HuH-7 (cell line): ENCODE results near the gene NKD1.

Source experiments
- DNase-seq: peaks from one replicate; pipeline ENCODE4 v3.0.0; 2011; ENCODE audit warnings: low spot score

NKD1 gene

DNA sequence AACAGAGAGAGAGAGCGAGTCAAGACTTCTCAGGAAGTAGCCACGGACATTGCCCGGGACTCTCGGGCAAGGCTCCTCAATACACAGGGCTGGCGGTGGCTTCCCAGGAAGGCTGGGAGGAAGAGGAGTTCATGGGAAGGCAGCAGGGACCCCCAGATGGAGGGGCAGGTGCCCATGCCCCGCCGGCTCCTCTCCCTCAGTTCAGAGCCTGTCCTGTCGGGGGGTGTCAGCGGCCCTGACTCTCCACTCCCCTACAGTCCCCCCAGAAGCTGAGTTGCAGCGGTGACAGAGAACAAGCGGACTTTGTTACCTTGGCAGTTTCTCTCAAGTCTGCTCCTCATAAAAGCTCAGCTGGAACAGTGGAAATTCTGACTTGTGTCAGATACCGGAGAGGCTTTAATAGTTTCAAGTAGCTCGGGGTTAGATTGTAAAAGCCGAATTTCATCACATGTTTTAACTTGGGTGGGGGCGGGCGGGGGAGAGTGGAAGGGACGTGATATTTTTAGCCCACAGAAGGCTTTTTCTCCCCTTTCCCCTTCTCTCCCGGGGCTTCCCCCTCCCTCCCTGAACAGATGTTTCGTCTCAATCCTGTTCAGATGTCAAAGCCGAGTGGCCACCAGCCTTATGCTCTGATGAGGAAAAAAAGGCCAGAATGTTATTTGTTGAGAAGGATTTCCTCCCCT is 65.2 kb downstream of the NKD1 start:
- no peak for DNase-seq

GRCh38 chr16:50613964-50614474 is 65.8 kb downstream of the NKD1 start:
- DNase-seq, result no peak

DNA sequence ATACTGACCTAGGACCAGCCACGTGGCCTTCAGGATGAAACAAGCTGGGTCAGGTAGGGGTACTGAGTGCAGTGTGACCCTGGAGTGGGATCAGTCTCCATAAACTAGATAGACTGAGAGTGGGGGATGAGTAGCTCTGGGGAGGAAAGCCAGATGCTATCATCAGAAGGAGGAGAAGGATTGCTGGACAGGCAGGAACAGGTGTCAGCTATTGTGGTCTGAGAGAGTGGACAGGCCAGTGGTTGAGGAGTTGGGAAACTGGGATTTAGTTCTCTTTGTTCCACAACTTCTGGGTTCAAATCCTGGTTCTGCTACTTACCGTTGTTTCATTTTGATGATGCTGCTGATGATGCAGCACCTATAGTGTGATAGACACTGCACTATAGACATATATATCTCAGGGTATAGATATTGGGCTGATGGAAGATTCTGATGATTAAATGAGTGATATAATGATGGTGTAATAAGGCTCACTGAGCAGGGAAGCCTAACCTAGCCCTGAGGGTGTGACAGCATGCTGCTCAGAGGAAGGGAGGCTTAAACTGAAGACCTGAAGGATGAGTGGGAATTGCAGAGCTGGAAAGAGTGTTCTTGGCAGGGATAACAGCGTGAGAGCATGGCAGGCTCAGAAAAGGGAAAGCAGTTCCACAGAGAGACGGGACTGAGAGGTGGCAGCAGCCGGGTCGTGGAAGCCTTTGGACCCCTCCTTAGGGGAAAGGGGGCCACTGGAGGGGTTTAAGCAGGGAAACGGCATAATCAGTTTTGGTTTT is 66.9 kb downstream of the NKD1 start:
- DNase-seq, result no peak

GRCh38 chr16:50615891-50616290 is 67.7 kb downstream of the NKD1 start:
- DNase-seq, result no peak

DNA sequence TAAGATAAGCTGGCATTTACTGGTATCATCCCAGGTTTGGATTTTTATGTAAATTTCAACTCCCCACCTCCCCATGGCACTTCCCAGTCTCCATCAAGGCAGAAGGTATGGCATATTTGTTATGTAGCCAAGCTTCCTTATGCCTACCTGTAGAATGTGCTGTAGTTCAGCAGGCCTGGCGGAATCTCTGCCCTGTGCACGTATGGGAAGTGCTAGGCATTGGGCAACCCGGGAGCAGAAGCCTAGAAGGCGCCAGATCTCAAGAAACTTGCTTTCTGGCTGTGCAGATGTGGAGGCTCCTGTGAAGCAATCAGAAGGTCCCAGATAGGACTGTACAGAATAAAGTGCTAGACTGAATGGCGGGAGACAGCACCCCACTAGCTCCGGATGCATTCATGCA is 68.2 kb downstream of the NKD1 start:
- no peak for DNase-seq

- no peak for DNase-seq
Observed at GRCh38 chr16:50616883-50617645, 68.9 kb downstream of the NKD1 start.

- DNase-seq, result no peak
Observed at GRCh38 chr16:50617646-50618184, 69.5 kb downstream of the NKD1 start.

- DNase-seq, result no peak
Observed at GRCh38 chr16:50618238-50618918, 70.2 kb downstream of the NKD1 start.

DNA sequence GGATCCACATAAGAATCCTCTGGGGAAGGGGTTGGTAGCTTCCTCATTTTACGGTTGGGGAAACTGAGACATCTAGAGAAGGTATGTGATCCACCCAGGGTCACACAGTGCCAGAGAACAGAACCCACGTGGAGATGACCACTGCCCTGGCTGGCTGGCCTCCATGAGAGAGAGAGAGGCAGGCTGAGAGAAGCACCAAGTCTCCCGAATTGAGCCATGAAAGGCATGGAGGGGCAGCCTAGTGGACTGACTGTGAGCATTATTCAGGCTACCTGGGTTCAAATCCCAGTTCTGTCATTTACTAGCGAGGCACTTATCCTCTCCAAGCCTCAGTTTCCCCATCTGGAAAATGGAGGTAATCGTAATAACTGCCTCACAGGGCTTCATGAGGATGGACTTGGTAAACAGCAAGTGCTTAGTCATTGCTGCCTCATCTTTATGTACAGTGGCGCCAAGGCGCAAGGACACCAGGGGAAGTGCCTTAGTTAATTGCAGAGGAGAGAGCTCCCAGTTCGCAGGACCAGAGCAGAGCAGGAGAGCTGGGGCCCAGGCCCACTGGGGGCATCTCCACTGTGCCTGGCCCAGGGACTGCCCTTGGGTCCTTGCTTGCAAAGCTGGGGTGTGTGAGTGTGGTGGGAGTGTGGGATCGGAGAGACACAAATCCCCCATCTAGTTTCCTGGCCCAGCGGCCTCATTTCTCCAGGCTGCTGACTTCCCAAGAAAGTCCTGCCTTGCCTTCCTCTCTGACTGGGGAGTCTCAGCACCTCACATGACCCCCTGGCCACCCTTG is 71.7 kb downstream of the NKD1 start:
- no peak for DNase-seq

GRCh38 chr16:50620646-50621451 is 72.7 kb downstream of the NKD1 start:
- no peak for DNase-seq

DNA sequence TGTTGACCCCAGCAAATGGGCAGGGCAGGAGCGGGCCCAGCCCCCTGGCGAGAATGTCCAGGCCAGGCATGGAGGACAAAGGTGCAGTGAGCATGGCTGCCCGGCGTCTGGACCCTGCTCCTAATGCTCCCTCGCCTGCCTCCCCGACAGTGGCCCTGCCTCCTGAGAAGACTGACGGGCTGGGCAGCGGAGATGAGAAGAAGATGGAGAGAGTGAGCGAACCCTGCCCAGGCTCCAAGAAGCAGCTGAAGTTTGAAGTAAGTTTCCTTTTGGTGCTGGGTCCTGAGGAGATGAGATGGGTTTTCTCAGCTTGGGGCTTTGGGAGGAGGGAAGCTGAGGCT is 73.2 kb downstream of the NKD1 start:
- DNase-seq, result no peak

- DNase-seq, result no peak
Observed at GRCh38 chr16:50622029-50622428, 73.8 kb downstream of the NKD1 start.

DNA sequence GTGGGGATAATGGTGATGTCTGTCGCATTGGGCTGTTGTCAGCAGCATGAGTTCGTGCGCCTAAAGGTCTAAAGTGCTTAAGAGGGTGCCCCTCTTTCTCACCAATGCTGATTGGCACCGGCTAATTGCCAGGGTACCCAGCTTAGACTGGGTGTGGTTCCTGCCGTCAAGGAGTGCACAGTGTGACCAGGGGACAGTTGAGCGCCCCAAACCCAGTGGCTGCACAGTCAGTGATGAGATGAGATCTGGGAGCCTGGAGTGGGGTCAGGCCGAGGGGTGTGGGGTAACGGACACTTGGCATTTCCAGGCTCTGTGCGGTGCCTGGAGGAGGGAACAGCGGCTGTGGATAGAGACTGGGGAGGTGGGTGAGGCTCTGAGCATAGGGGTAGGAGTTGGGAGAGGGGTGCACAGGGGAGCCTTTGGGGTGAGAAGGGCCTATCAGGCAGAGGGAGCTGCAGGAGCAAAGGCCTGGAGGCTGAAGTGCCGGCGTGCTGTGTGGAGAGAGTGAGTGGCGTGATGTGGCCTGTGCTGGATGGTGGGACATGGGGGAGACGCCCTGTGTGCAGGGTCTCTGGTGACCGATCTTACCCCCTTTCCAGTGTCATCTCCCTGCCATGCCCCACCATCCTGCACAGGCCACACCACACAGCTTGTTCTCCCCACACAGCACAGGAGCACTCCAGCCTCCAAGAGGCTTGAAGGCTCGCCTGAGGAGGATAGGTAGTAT is 74.6 kb downstream of the NKD1 start:
- DNase-seq, result no peak

GRCh38 chr16:50624449-50624970 is 76.3 kb downstream of the NKD1 start:
- no peak for DNase-seq

GRCh38 chr16:50625374-50625773 is 77.2 kb downstream of the NKD1 start:
- DNase-seq, result no peak

DNA sequence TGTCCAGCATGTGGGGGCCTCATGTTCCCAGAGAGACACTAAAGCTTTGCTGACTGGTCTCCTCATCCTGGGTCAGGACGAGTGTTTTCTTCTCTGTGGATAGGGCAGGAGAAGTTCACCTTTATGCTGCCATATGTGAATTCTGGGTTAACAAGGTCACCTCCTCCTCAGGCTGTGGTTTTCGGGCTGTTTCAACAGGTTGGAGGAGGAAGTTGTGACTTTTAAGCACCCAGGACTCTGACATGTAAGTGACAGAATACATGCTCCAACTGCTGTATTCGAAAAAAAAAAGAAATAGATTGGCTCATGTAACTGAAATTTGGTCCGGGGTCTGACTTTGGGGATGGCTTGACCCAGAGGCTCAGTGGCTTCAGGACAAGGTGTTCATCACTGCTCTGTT is 78.7 kb downstream of the NKD1 start:
- no peak for DNase-seq

DNA sequence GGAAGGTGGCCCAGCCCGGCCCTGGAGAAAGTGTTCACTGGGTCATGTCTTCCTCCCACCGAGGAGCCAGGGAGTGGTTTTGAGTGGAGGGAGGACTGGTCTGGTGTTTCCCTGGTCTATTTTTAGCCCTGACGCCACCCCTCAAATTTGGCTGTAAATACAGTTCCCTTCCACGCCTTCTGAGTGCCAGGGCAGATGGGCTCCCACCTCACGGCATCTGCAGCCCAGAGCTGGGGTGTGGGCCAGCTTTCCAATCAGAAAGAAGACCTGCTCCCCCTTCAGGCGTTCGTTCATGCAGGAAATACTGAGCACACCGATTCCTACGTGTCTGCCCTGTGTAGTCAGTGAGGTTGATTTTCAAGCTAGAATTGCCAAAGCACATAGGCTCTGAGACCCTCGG is 79.2 kb downstream of the NKD1 start:
- DNase-seq, result no peak

- no peak for DNase-seq
Observed at GRCh38 chr16:50628156-50628802, 80.1 kb downstream of the NKD1 start.

DNA sequence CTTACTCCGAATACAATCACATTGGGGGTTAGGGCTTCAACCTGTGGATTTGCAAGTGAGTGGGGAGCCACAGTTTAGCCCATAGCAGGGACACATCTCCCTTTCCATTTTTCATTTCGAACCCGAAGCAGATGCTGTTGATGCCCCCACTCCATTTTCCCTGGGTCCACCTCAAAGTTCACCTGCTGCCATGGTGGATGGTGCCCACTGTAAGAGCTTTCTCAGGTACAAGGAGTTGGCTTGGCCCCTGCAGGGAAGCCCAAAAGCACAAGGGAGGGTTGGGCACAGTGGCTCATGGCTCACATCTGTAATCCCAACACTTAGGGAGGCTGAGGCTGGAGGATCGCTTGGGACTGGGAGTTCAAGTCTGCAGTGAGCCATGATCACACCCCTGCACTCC is 81.1 kb downstream of the NKD1 start:
- DNase-seq, result no peak
